Panc1 (cell line): Measurements from ENCODE around the gene ADIPOR2.

Experiments used
- POLR2AphosphoS5 ChIP-seq: IDR thresholded peaks from 2 replicates; pipeline ENCODE4 v1.6.1; 2012; ENCODE audit warnings: mild to moderate bottlenecking, low read depth, low read length, moderate library complexity
- SIN3A ChIP-seq: IDR thresholded peaks from 2 replicates; pipeline ENCODE4 v1.6.1; 2012; ENCODE audit warnings: low read depth, mild to moderate bottlenecking, low read length, moderate library complexity, borderline replicate concordance; ENCODE audit not compliant: insufficient read depth
- TCF7L2 ChIP-seq: IDR thresholded peaks from 2 replicates; pipeline ENCODE4 v1.6.1; 2011; ENCODE audit warnings: mild to moderate bottlenecking, low read depth, low read length, inconsistent platforms
- TF ChIP-seq, protein P1 (sequence below): fragments of 450-650 bp; IDR thresholded peaks from 2 replicates; pipeline ENCODE4 v1.5.1; 2017; ENCODE audit warnings: mild to moderate bottlenecking
- TF ChIP-seq, protein P2 (sequence below), 2 experiments: IDR thresholded peaks; 2 replicates each; pipeline ENCODE4 v1.6.1; 2011 to 2012; ENCODE audit warnings: low read depth in 2 of 2, control low read depth in 1 of 2, low read length in 1 of 2, mild to moderate bottlenecking in 1 of 2, moderate library complexity in 1 of 2; ENCODE audit not compliant: insufficient read depth in 1 of 2

DNA sequence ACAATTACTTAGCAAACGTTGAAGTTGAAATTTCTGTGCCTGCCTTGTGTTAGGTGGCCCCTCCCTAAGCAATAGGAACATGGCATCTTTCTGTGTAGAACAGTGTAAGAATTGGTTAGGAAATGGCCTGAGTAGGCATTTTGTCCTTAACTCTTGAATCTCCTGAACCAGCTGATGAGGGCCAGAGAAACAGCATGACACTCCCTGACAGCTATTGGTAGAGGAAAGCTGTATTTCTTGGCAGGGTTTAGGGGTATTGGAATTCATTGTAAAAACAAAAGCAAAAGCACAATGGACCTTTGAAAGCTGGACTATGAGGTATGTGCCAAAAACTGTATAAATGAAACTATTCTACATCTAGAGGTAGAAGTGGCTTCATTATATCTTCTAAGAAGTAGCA, 88.9 kb downstream of the ADIPOR2 start:
- TF ChIP-seq, protein P1, sequence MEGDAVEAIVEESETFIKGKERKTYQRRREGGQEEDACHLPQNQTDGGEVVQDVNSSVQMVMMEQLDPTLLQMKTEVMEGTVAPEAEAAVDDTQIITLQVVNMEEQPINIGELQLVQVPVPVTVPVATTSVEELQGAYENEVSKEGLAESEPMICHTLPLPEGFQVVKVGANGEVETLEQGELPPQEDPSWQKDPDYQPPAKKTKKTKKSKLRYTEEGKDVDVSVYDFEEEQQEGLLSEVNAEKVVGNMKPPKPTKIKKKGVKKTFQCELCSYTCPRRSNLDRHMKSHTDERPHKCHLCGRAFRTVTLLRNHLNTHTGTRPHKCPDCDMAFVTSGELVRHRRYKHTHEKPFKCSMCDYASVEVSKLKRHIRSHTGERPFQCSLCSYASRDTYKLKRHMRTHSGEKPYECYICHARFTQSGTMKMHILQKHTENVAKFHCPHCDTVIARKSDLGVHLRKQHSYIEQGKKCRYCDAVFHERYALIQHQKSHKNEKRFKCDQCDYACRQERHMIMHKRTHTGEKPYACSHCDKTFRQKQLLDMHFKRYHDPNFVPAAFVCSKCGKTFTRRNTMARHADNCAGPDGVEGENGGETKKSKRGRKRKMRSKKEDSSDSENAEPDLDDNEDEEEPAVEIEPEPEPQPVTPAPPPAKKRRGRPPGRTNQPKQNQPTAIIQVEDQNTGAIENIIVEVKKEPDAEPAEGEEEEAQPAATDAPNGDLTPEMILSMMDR, result no peak
- TF ChIP-seq POLR2AphosphoS5 (no peak), TCF7L2 (no peak), SIN3A (no peak)
- TF ChIP-seq, protein P2, sequence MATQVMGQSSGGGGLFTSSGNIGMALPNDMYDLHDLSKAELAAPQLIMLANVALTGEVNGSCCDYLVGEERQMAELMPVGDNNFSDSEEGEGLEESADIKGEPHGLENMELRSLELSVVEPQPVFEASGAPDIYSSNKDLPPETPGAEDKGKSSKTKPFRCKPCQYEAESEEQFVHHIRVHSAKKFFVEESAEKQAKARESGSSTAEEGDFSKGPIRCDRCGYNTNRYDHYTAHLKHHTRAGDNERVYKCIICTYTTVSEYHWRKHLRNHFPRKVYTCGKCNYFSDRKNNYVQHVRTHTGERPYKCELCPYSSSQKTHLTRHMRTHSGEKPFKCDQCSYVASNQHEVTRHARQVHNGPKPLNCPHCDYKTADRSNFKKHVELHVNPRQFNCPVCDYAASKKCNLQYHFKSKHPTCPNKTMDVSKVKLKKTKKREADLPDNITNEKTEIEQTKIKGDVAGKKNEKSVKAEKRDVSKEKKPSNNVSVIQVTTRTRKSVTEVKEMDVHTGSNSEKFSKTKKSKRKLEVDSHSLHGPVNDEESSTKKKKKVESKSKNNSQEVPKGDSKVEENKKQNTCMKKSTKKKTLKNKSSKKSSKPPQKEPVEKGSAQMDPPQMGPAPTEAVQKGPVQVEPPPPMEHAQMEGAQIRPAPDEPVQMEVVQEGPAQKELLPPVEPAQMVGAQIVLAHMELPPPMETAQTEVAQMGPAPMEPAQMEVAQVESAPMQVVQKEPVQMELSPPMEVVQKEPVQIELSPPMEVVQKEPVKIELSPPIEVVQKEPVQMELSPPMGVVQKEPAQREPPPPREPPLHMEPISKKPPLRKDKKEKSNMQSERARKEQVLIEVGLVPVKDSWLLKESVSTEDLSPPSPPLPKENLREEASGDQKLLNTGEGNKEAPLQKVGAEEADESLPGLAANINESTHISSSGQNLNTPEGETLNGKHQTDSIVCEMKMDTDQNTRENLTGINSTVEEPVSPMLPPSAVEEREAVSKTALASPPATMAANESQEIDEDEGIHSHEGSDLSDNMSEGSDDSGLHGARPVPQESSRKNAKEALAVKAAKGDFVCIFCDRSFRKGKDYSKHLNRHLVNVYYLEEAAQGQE (IDR thresholded peaks at IDR 0.05; ENCODE audit: insufficient read depth in 1 of 2, low read depth in 2 of 2, low read length in 1 of 2), result no peak
